Esophagus muscularis mucosa (tissue), 3 donors: ENCODE measurements around the gene TJP1.

Experiments used
- CTCF ChIP-seq, 3 experiments: fragments of 200-600 bp in 2 of 3; fragments of 450-650 bp in 1 of 3; sonication (generic) in 2 of 3; IDR thresholded peaks; one replicate each; pipeline ENCODE4 v1.5.1; 2017 to 2019; ENCODE audit warnings: antibody characterized with exemption in 3 of 3, mild to moderate bottlenecking in 2 of 3, moderate library complexity in 1 of 3
- POLR2A ChIP-seq: fragments of 450-650 bp; IDR thresholded peaks from one replicate; pipeline ENCODE4 v1.6.1; 2017; ENCODE audit warnings: antibody characterized with exemption, moderate library complexity, mild to moderate bottlenecking, low read depth

GRCh38 chr15:29857221-29857789, 35.0 kb upstream of the TJP1 start:
- TF ChIP-seq CTCF (IDR thresholded peaks at IDR 0.05) (no peak), POLR2A (no peak)
